ENCODE results near the gene TCERG1L.

DNA sequence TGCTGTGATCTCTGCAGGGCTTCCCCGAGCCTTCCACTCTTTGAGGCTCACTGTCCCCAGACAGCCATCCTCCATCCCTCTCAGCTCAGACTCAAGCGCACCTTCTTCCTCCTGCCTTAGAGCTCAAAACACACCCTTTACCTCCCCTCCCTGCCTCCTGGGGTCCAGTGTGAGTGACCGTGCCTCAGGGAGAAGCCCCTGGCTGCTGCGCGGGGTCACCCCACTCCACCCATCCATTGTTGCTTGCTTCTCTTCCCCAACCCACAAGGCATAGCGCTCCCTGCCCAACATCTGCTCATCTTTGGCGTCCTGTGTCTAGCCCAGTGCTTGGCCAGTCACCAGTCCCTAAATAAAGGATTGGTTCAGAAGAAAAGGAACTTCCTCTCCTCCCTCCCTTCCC is 170.3 kb downstream of the TCERG1L start:
- TF ChIP-seq, protein P1, sequence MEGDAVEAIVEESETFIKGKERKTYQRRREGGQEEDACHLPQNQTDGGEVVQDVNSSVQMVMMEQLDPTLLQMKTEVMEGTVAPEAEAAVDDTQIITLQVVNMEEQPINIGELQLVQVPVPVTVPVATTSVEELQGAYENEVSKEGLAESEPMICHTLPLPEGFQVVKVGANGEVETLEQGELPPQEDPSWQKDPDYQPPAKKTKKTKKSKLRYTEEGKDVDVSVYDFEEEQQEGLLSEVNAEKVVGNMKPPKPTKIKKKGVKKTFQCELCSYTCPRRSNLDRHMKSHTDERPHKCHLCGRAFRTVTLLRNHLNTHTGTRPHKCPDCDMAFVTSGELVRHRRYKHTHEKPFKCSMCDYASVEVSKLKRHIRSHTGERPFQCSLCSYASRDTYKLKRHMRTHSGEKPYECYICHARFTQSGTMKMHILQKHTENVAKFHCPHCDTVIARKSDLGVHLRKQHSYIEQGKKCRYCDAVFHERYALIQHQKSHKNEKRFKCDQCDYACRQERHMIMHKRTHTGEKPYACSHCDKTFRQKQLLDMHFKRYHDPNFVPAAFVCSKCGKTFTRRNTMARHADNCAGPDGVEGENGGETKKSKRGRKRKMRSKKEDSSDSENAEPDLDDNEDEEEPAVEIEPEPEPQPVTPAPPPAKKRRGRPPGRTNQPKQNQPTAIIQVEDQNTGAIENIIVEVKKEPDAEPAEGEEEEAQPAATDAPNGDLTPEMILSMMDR (IDR thresholded peaks at IDR 0.05), result no peak
- TF ChIP-seq POLR2AphosphoS5 (IDR thresholded peaks at IDR 0.05; ENCODE audit: low read depth, low read length), result no peak
- TF ChIP-seq, protein P2, sequence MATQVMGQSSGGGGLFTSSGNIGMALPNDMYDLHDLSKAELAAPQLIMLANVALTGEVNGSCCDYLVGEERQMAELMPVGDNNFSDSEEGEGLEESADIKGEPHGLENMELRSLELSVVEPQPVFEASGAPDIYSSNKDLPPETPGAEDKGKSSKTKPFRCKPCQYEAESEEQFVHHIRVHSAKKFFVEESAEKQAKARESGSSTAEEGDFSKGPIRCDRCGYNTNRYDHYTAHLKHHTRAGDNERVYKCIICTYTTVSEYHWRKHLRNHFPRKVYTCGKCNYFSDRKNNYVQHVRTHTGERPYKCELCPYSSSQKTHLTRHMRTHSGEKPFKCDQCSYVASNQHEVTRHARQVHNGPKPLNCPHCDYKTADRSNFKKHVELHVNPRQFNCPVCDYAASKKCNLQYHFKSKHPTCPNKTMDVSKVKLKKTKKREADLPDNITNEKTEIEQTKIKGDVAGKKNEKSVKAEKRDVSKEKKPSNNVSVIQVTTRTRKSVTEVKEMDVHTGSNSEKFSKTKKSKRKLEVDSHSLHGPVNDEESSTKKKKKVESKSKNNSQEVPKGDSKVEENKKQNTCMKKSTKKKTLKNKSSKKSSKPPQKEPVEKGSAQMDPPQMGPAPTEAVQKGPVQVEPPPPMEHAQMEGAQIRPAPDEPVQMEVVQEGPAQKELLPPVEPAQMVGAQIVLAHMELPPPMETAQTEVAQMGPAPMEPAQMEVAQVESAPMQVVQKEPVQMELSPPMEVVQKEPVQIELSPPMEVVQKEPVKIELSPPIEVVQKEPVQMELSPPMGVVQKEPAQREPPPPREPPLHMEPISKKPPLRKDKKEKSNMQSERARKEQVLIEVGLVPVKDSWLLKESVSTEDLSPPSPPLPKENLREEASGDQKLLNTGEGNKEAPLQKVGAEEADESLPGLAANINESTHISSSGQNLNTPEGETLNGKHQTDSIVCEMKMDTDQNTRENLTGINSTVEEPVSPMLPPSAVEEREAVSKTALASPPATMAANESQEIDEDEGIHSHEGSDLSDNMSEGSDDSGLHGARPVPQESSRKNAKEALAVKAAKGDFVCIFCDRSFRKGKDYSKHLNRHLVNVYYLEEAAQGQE (IDR thresholded peaks at IDR 0.05; ENCODE audit: insufficient read depth in 1 of 2, low read depth in 2 of 2, low read length in 1 of 2), result no peak
- no peak for TF ChIP-seq SIN3A (IDR thresholded peaks at IDR 0.05; ENCODE audit: borderline replicate concordance, insufficient read depth, low read depth, low read length)

All from Panc1 (cell line).